K562 (cell line): ENCODE results near the gene ANKS3. TPM values are rescaled to one million over a fixed set of nuclear protein-coding genes. Genes with fewer than 3 reads are reported as not detected.

Source experiments
- ATAC-seq: fragments of 200-7000 bp; cut with Tn5 transposase; 3 replicates; pipeline ENCODE4 v1.9.1; 2020; ENCODE audit warnings: moderate library complexity
- BruUV-seq: library from RNA; stranded (reverse); fragments of 400-500 nt; replicated peaks from 2 replicates; lab custom pipeline; 2021; lab: Mats Ljungman, UMichigan
- CTCF ChIA-PET: fragments of 300-600 bp; formaldehyde crosslinking; extraction: SDS; loops from one replicate; lab custom pipeline; 2021; ENCODE audit warnings: low intra/inter-chr PET ratio; lab: Yijun Ruan, JAX
- POLR2A ChIA-PET: fragments of 300-600, 350-650 bp; sonication (Branson Sonifier 250); formaldehyde crosslinking; extraction: SDS; loops from one replicate; lab custom pipeline; 2021; ENCODE audit warnings: antibody characterized with exemption, inconsistent platforms; lab: Yijun Ruan, JAX
- DNase-seq, 4 experiments: peaks; one replicate each; pipeline versions ENCODE4 v3.0.0 to v3.0.0-alpha.2; 2011 to 2018; ENCODE audit warnings: low spot score in 3 of 4, mixed read lengths in 3 of 4; ENCODE audit errors: extremely low read depth in 1 of 4
- FAIRE-seq: peaks from 2 replicates; lab custom pipeline; 2011; peaks lifted over from hg19 to GRCh38; lab: Jason Lieb, UNC
- H2AFZ ChIP-seq: 2 replicates; pipeline ENCODE4 v1.6.0; 2011; ENCODE audit warnings: low read depth, low read length, control low read depth, inconsistent platforms
- H3K27ac ChIP-seq: fragments of 200-600 bp; 3 replicates; pipeline ENCODE4 v1.8.0; 2011; ENCODE audit warnings: low read depth, mild to moderate bottlenecking, control low read depth, inconsistent platforms, low read length, moderate library complexity, mixed read lengths; ENCODE audit errors: extremely low read depth
- H3K27me3 ChIP-seq, 2 experiments: fragments of 300-600 bp in 1 of 2; 2 replicates in 1 of 2; 3 replicates in 1 of 2; pipeline versions ENCODE4 v1.6.0 to v1.8.0; 2011; ENCODE audit warnings: inconsistent platforms in 2 of 2, low read length in 2 of 2, mild to moderate bottlenecking in 1 of 2, mixed read lengths in 1 of 2, moderate library complexity in 1 of 2; ENCODE audit not compliant: control insufficient read depth in 2 of 2, insufficient read depth in 2 of 2
- H3K36me3 ChIP-seq: fragments of 300-600 bp; 3 replicates; pipeline ENCODE4 v1.8.0; 2011; ENCODE audit warnings: mild to moderate bottlenecking, low read length, inconsistent platforms; ENCODE audit not compliant: control insufficient read depth, insufficient read depth
- H3K4me1 ChIP-seq, 2 experiments: fragments of 200-600 bp in 1 of 2; replicated peaks in 1 of 2; 2 replicates in 1 of 2; 3 replicates in 1 of 2; pipeline versions ENCODE4 v1.5.1 to v1.8.0; 2011; ENCODE audit warnings: inconsistent platforms in 2 of 2, low read length in 2 of 2, mild to moderate bottlenecking in 1 of 2, mixed read lengths in 1 of 2, moderate library complexity in 1 of 2; ENCODE audit not compliant: control insufficient read depth in 2 of 2, insufficient read depth in 2 of 2
- H3K4me2 ChIP-seq: 2 replicates; pipeline ENCODE4 v1.6.1; 2011; ENCODE audit warnings: low read length, control low read depth, inconsistent platforms, mixed read lengths; ENCODE audit not compliant: insufficient read depth
- H3K4me3 ChIP-seq: fragments of 200-600 bp; sonication (generic), shearing (Covaris generic); 2 replicates; pipeline ENCODE4 v1.5.1; 2016; ENCODE audit warnings: control low read depth, inconsistent platforms
- H3K79me2 ChIP-seq: fragments of 200-600 bp; 3 replicates; pipeline ENCODE4 v1.8.0; 2011; ENCODE audit warnings: low read length, inconsistent platforms; ENCODE audit not compliant: control insufficient read depth, insufficient read depth
- H3K9ac ChIP-seq, 2 experiments: 2 replicates each; pipeline versions ENCODE4 v1.6.0 to v1.6.1; 2011; ENCODE audit warnings: low read depth in 2 of 2, low read length in 2 of 2, control low read depth in 1 of 2, inconsistent platforms in 1 of 2, mild to moderate bottlenecking in 1 of 2, mixed read lengths in 1 of 2; ENCODE audit not compliant: insufficient read depth in 1 of 2
- H3K9me1 ChIP-seq: one replicate; pipeline ENCODE4 v1.6.0; 2011; ENCODE audit warnings: inconsistent platforms, mild to moderate bottlenecking, low read length, moderate library complexity; ENCODE audit not compliant: control insufficient read depth, insufficient read depth
- H3K9me3 ChIP-seq: replicated peaks from 2 replicates; pipeline ENCODE4 v1.5.1; 2011; ENCODE audit warnings: low read depth, low read length, inconsistent platforms; ENCODE audit not compliant: control insufficient read depth, insufficient read depth
- H4K20me1 ChIP-seq: replicated peaks from 2 replicates; pipeline ENCODE4 v1.6.1; 2011; ENCODE audit warnings: low read length, inconsistent platforms, mixed read lengths; ENCODE audit not compliant: control insufficient read depth, insufficient read depth
- ATF7 ChIP-seq: fragments of 450-650 bp; IDR thresholded peaks from 2 replicates; pipeline ENCODE4 v1.7.1; 2014; ENCODE audit warnings: mild to moderate bottlenecking, moderate library complexity
- BHLHE40 ChIP-seq: IDR thresholded peaks from 2 replicates; pipeline ENCODE4 v1.6.1; 2011; ENCODE audit warnings: low read length, improper control_type of control experiment
- CREM ChIP-seq: IDR thresholded peaks from 2 replicates; pipeline ENCODE4 v1.6.1; 2014; ENCODE audit warnings: antibody characterized with exemption, low read depth
- ETV6 ChIP-seq, 3 experiments: fragments of 150-350 bp in 1 of 3; sonication (generic) in 1 of 3; formaldehyde crosslinking in 1 of 3; IDR thresholded peaks; 2 replicates each; pipeline versions ENCODE4 v1.6.1 to v1.8.0; 2014 to 2022; ENCODE audit warnings: borderline replicate concordance in 2 of 3, low read depth in 2 of 3, antibody characterized with exemption in 1 of 3, low read length in 1 of 3, mild to moderate bottlenecking in 1 of 3, missing genetic modification reagents in 1 of 3
- EZH2 ChIP-seq: IDR thresholded peaks from 2 replicates; pipeline ENCODE4 v1.6.1; 2012; ENCODE audit warnings: low read depth, mild to moderate bottlenecking, inconsistent platforms, low read length, borderline replicate concordance
- FOXK1 ChIP-seq: sonication (generic); formaldehyde crosslinking; IDR thresholded peaks from 2 replicates; pipeline ENCODE4 v1.8.0; 2022; ENCODE audit warnings: missing genetic modification reagents, mild to moderate bottlenecking, borderline replicate concordance
- KDM2B ChIP-seq: fragments of 250-450 bp; sonication (Bioruptor Pico); IDR thresholded peaks from 2 replicates; pipeline ENCODE4 v1.8.0; 2021; ENCODE audit warnings: mild to moderate bottlenecking, moderate library complexity
- MCM2 ChIP-seq: fragments of 450-650 bp; IDR thresholded peaks from 2 replicates; pipeline ENCODE4 v1.6.1; 2017; ENCODE audit warnings: low read depth, mild to moderate bottlenecking
- NCOA1 ChIP-seq: fragments of 450-650 bp; IDR thresholded peaks from 2 replicates; pipeline ENCODE4 v1.6.1; 2016; ENCODE audit warnings: low read depth
- NUFIP1 ChIP-seq: fragments of 450-650 bp; IDR thresholded peaks from 2 replicates; pipeline ENCODE4 v1.6.1; 2018; ENCODE audit not compliant: partially characterized antibody
- RAD51 ChIP-seq: fragments of 450-650 bp; IDR thresholded peaks from 2 replicates; pipeline ENCODE4 v1.7.1; 2016; ENCODE audit warnings: low read depth, mild to moderate bottlenecking, borderline replicate concordance
- RBM22 ChIP-seq: fragments of 200-400 bp; formaldehyde crosslinking; IDR thresholded peaks from 2 replicates; pipeline ENCODE4 v1.6.1; 2018; ENCODE audit warnings: low read length, low read depth; ENCODE audit not compliant: poor library complexity, severe bottlenecking
- SAFB ChIP-seq: fragments of 200-400 bp; formaldehyde crosslinking; IDR thresholded peaks from 2 replicates; pipeline ENCODE4 v1.6.1; 2017; ENCODE audit warnings: low read depth, low read length, borderline replicate concordance
- TCFL5 ChIP-seq: fragments of 250-450 bp; sonication (Bioruptor Pico); conservative IDR thresholded peaks from 2 replicates; pipeline ENCODE4 v1.6.1; 2021; ENCODE audit warnings: mild to moderate bottlenecking, moderate library complexity, matching md5 sums
- THRB ChIP-seq: fragments of 450-650 bp; formaldehyde crosslinking; conservative IDR thresholded peaks from 2 replicates; pipeline ENCODE4 v1.4.0; 2022; ENCODE audit warnings: mild to moderate bottlenecking, missing genetic modification characterization
- TOE1 ChIP-seq, 2 experiments: fragments of 450-650 bp in 1 of 2; sonication (generic) in 1 of 2; formaldehyde crosslinking in 1 of 2; IDR thresholded peaks; 2 replicates each; pipeline versions ENCODE4 v1.7.1 to v1.8.0; 2016 to 2022; ENCODE audit warnings: borderline replicate concordance in 2 of 2, mild to moderate bottlenecking in 2 of 2, antibody characterized with exemption in 1 of 2, inconsistent platforms in 1 of 2, low read depth in 1 of 2, missing genetic modification reagents in 1 of 2, moderate library complexity in 1 of 2
- ZNF165 ChIP-seq: fragments of 250-450 bp; sonication (Bioruptor Pico); IDR thresholded peaks from 2 replicates; pipeline ENCODE4 v1.4.0; 2020; ENCODE audit warnings: borderline replicate concordance
- ZNF347 ChIP-seq: fragments of 450-650 bp; formaldehyde crosslinking; IDR thresholded peaks from 2 replicates; pipeline ENCODE4 v1.4.0; 2020; ENCODE audit warnings: low read depth, mild to moderate bottlenecking, moderate library complexity
- WGBS: fragments of 100-300 bp; shearing (Covaris generic); methylation state at CpG from one replicate; pipeline ENCODE4 v1.1.6; 2016; ENCODE audit warnings: low coverage, mixed read lengths; ENCODE audit not compliant: insufficient coverage; ENCODE audit errors: missing lambda C conversion rate; 5-methylcytosine and 5-hydroxymethylcytosine counted together
- in situ Hi-C: fragments of 300-500 bp; cut with MboI; formaldehyde crosslinking; loops from 4 replicates; pipeline ENCODE4 v1.15.0; 2018; ENCODE audit warnings: inconsistent platforms, mixed read lengths
- intact Hi-C: fragments of 100-400 bp; cut with micrococcal nuclease; formaldehyde crosslinking; loops from 2 replicates; pipeline ENCODE4 v1.14.2; 2022
- polyA plus RNA-seq, 8 experiments: library from polyadenylated mRNA; depleted of rRNA in 4 of 8; stranded (reverse) in 5 of 8; unstranded in 3 of 8; fragments of >200 nt; fragmentation: Nextera tagmentation in 2 of 8; fragmentation: Illumina TruSeq in 1 of 8; extraction: Ambion mirVana in 2 of 8; extraction: Trizol in 1 of 8; gene quantifications; 2 replicates each; pipeline versions ENCODE4 v1.2.1 to v1.2.3, GENCODE V29; 2011 to 2014; ENCODE audit warnings: inconsistent platforms in 1 of 8, missing spikeins in 1 of 8
- total RNA-seq, 7 experiments: library from RNA; depleted of rRNA in 6 of 7; stranded (reverse); fragments of >200 nt in 6 of 7; fragmentation: Illumina TruSeq in 2 of 7; extraction: Trizol in 2 of 7; gene quantifications; 2 replicates each; pipeline versions ENCODE4 v1.2.1 to v1.2.3, GENCODE V29; 2011 to 2021; ENCODE audit warnings: low replicate concordance in 1 of 7

Gene ANKS3
- total and polyA plus RNA-seq, 9 of the 15 experiments (the other 6 are each of a cell fraction or from before 2014, with no cell fraction given): 0.43 to 25.7 (median 14.8) TPM

- H3K9me1 ChIP-seq: no peaks in the 10 kb centered on the region
- H3K4me2 ChIP-seq: peak overlapping the region; percentile 82
- peaks cover 21 to 50% of the 10 kb centered on the region in 2 experiments for H3K4me1 ChIP-seq
- peak overlapping the region; percentile 84; the same call in 2 of the 3 replicates for H3K27ac ChIP-seq
- FAIRE-seq (no peak), ATAC-seq (no peak), DNase-seq (no peak)
- peak overlapping the region; percentile 84; the same call in 1 of the 2 replicates for H2AFZ ChIP-seq
- no peaks in the 10 kb centered on the region for H3K27me3 ChIP-seq
- H3K9ac ChIP-seq: peak overlapping the region; percentile 88 to 97
- in situ Hi-C loops (no loop called here), intact Hi-C loops (loop anchor here (2.0 kb wide), 1 partner anchor 81 kb away; the partner anchor contains the start of genes GLYR1 and UBN1)
- ChIA-PET POLR2A (interaction anchor here (1.3 kb wide), 2 partner anchors 10 to 31 kb away, joined by 3 to 9 read pairs; partner anchors contain the start of genes ANKS3 and DNAAF8), CTCF (no interaction called here)
- H4K20me1 ChIP-seq: no peaks in the 10 kb centered on the region
- peaks cover 38% of the 10 kb centered on the region; the same call in 2 of the 3 replicates for H3K36me3 ChIP-seq
- peak overlapping the region; percentile 94 for H3K4me3 ChIP-seq
- no peaks in the 10 kb centered on the region for H3K9me3 ChIP-seq
- BruUV-seq: no TSS peak
- WGBS: 71% methylated on average over 21 of the region's 26 CpGs
- H3K79me2 ChIP-seq: peaks cover 21% of the 10 kb centered on the region
- TF ChIP-seq KDM2B (no peak), EZH2 (no peak), FOXK1 (no peak), MCM2 (no peak), CREM (no peak), ZNF347 (no peak), ATF7 (no peak), THRB (CRISPR knock-in tag) (no peak), SAFB (no peak), BHLHE40 (peak; percentile 65; the same call in 1 of the 2 replicates), ETV6 (IDR thresholded peaks at IDR 0.05; ENCODE audit: borderline replicate concordance in 1 of 2, low read depth in 2 of 2, low read length in 1 of 2) (no peak), ETV6 (CRISPR knock-in tag; IDR thresholded peaks at IDR 0.05; ENCODE audit: borderline replicate concordance) (no peak), TOE1 (IDR thresholded peaks at IDR 0.05; ENCODE audit: borderline replicate concordance) (peak; percentile 72; the same call in 1 of the 2 replicates), TOE1 (CRISPR knock-in tag; IDR thresholded peaks at IDR 0.05; ENCODE audit: borderline replicate concordance, low read depth) (no peak), NUFIP1 (no peak), NCOA1 (no peak), RAD51 (peak; percentile 41; the same call in 1 of the 2 replicates), ZNF165 (CRISPR knock-in tag) (no peak), TCFL5 (CRISPR knock-in tag) (no peak), RBM22 (no peak)
These were observed 31.7 kb upstream of the ANKS3 start for GRCh38 chr16:4765511-4766474.
